ENCODE data around the gene RBM48. TPM values are rescaled to one million over a fixed set of nuclear protein-coding genes. Genes with fewer than 3 reads are reported as not detected.

Gene RBM48
- total and polyA plus RNA-seq, 9 of the 15 experiments (the other 6 are each of a cell fraction or from before 2014, with no cell fraction given) = 9.9 to 35.1 (median 16.3) TPM

GRCh38 chr7:92528188-92528957, at the start of gene RBM48, which contains the start of gene PEX1 (continued):
- peak; percentile 95 to 99 for TF ChIP-seq MNT (conservative IDR thresholded peaks at IDR 0.05)
- TF ChIP-seq TCFL5 (CRISPR knock-in tag; conservative IDR thresholded peaks at IDR 0.05) = no peak
- TF ChIP-seq MXD1 (CRISPR knock-in tag; IDR thresholded peaks at IDR 0.05; ENCODE audit: borderline replicate concordance, poor library complexity, severe bottlenecking) = no peak
- peak; percentile 97 for TF ChIP-seq CXXC5 (CRISPR knock-in tag; IDR thresholded peaks at IDR 0.05)
- TF ChIP-seq MTA3 (IDR thresholded peaks at IDR 0.05; ENCODE audit: borderline replicate concordance) = no peak; the same call in 1 of the 2 replicates
- no peak for TF ChIP-seq ZNF75A (CRISPR knock-in tag; IDR thresholded peaks at IDR 0.05)
- TF ChIP-seq ATF2 (CRISPR knock-in tag; IDR thresholded peaks at IDR 0.05) = no peak
- no peak for TF ChIP-seq WHSC1 (IDR thresholded peaks at IDR 0.05; ENCODE audit: low read length)
- TF ChIP-seq CREBBP (IDR thresholded peaks at IDR 0.05; ENCODE audit: low read depth, low read length) = no peak
- TF ChIP-seq RFX7 (CRISPR knock-in tag; IDR thresholded peaks at IDR 0.05) = no peak
- no peak for TF ChIP-seq TFE3 (CRISPR knock-in tag; IDR thresholded peaks at IDR 0.05)
- no peak for TF ChIP-seq FOSL1 (tag; conservative IDR thresholded peaks at IDR 0.05)
- no peak for TF ChIP-seq GTF2A2 (tag; IDR thresholded peaks at IDR 0.05)
- TF ChIP-seq KHSRP (IDR thresholded peaks at IDR 0.05) = no peak
- TF ChIP-seq HMG20A (CRISPR knock-in tag; conservative IDR thresholded peaks at IDR 0.05) = no peak
- TF ChIP-seq ZC3H4 (CRISPR knock-in tag; IDR thresholded peaks at IDR 0.05; ENCODE audit: borderline replicate concordance) = no peak
- TF ChIP-seq ZKSCAN1 (IDR thresholded peaks at IDR 0.05; ENCODE audit: low read depth, low read length) = peak; percentile 84; the same call in 1 of the 2 replicates
- TF ChIP-seq SMARCA5 (IDR thresholded peaks at IDR 0.05) = 0 out of 2 replicates have a peak, but pooled peaks have one; percentile 14
- no peak for TF ChIP-seq IRF9 (tag; IDR thresholded peaks at IDR 0.05)
- peak; percentile 77 to 81 for TF ChIP-seq NRF1 (conservative IDR thresholded peaks at IDR 0.05 in 1 of 2, IDR thresholded peaks at IDR 0.05 in 1 of 2)
- peak; percentile 19 to 23; a peak in 1 of 4 replicates for TF ChIP-seq RAD21 (CRISPR knock-in tag; conservative IDR thresholded peaks at IDR 0.05 in 1 of 2, IDR thresholded peaks at IDR 0.05 in 1 of 2)
